Measurements from ENCODE around the gene FAM120C. TPM values are rescaled to one million over a fixed set of nuclear protein-coding genes. Genes with fewer than 3 reads are reported as not detected.

The FAM120C gene
- total and polyA plus RNA-seq, 2 experiments from 2014 or later, result 9.3 to 9.8 TPM

- peaks cover 3% of the 10 kb centered on the region; the same call in 1 of the 2 replicates for H3K4me1 ChIP-seq (ENCODE audit: insufficient read depth)
- H3K27me3 ChIP-seq (ENCODE audit: insufficient read depth), result no peaks in the 10 kb centered on the region
- peaks cover 5% of the 10 kb centered on the region; the same call in 1 of the 2 replicates for H3K36me3 ChIP-seq (ENCODE audit: insufficient read depth)
- ATAC-seq (peak; percentile 83), DNase-seq (ENCODE audit: low spot score) (peak; percentile 92)
- H3K27ac ChIP-seq (ENCODE audit: low read depth), result peak within 1 kb of the TSS; percentile 99
- H3F3A ChIP-seq (replicated peaks; ENCODE audit: low read depth), result no peaks in the 10 kb centered on the region
- H4K20me1 ChIP-seq (replicated peaks; ENCODE audit: insufficient read depth), result no peaks in the 10 kb centered on the region
- peak within 1 kb of the TSS; percentile 99 for H3K27ac Mint-ChIP-seq
- H3K4me3 Mint-ChIP-seq, result peak within 1 kb of the TSS; percentile 97
- H3K27me3 Mint-ChIP-seq (ENCODE audit: insufficient read depth, low read depth, poor library complexity), result peaks cover 5% of the 10 kb centered on the region
- TF ChIP-seq EZH2 (IDR thresholded peaks at IDR 0.05; ENCODE audit: low read depth, unreplicated experiment) (no peak), REST (IDR thresholded peaks at IDR 0.05; ENCODE audit: unreplicated experiment) (no peak), EZH2phosphoT487 (IDR thresholded peaks at IDR 0.05; ENCODE audit: unreplicated experiment) (no peak), STAT1 (IDR thresholded peaks at IDR 0.05; ENCODE audit: unreplicated experiment) (no peak), ETS1 (IDR thresholded peaks at IDR 0.05) (0 out of 2 replicates have a peak, but pooled peaks have one; percentile 41), ZNF462 (CRISPR knock-in tag; IDR thresholded peaks at IDR 0.05) (no peak), CTCF (conservative IDR thresholded peaks at IDR 0.05; ENCODE audit: low read depth in 2 of 2) (no peak), ZNF114 (CRISPR knock-in tag; IDR thresholded peaks at IDR 0.05) (no peak), JUNB (IDR thresholded peaks at IDR 0.05; ENCODE audit: unreplicated experiment) (no peak), CREB1 (CRISPR knock-in tag; IDR thresholded peaks at IDR 0.05; ENCODE audit: low read depth) (peak; percentile 95), NANOG (IDR thresholded peaks at IDR 0.05; ENCODE audit: borderline replicate concordance) (no peak), ZNF331 (CRISPR knock-in tag; IDR thresholded peaks at IDR 0.05; ENCODE audit: low read depth) (no peak), POLR2AphosphoS5 (IDR thresholded peaks at IDR 0.05; ENCODE audit: low read depth) (no peak)
- no peaks in the 10 kb centered on the region for H3K79me2 ChIP-seq (replicated peaks; ENCODE audit: insufficient read depth)
- H2AFZ ChIP-seq, result peak within 1 kb of the TSS; percentile 69
- peak within 1 kb of the TSS; percentile 90 for H3K4me2 ChIP-seq
- peak within 1 kb of the TSS; percentile 80 for H3K4me3 ChIP-seq
- no peaks in the 10 kb centered on the region for H3K9me2 ChIP-seq (ENCODE audit: insufficient read depth)
- H3K4me1 Mint-ChIP-seq, result peaks cover 25% of the 10 kb centered on the region
- H3K36me3 Mint-ChIP-seq (ENCODE audit: low read depth), result peaks cover 24% of the 10 kb centered on the region
- H3K9me3 Mint-ChIP-seq, result no peaks in the 10 kb centered on the region
These were observed 138.8 kb downstream of the FAM120C start, which contains the start of gene PHF8 for GRCh38 chrX:54044126-54044876. Gene PHF8 (minus strand): TSS chrX:54044473. CDS start chrX:54042728, 1,745 bp downstream.
